Measurements from ENCODE around the gene HTR6. TPM values are rescaled to one million over a fixed set of nuclear protein-coding genes. Genes with fewer than 3 reads are reported as not detected.

HTR6 gene
- total RNA-seq, 1 donor from 2014 or later: not detected

DNA sequence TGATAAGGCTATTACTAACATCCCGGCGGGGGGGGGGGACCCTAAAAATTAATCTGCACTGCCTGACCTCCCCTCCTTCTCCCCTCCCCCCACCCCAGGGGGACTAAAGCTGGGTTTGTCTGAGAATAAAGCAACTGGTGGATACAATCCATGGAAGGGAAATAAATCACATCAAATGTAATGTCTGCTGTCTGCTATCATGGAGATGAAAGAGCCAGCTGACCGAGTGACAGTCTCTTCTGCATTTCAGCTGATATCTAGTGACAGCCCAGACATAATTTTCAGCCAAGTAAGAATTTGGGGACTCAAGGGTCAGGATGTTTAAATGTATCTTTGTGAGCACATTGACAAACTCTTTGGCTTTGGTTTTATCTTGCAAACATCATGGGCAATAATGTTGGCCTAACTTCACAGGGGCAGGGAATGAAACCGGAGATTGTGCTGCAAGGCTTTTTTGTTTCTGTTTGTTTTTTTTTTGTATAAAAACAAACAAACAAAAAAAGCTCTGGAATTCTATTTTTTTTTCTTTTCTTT lies 44.7 kb downstream of the HTR6 start:
- Histone ChIP-seq H3K4me1 (no peaks in the 10 kb centered on the region), H3K9me3 (no peaks in the 10 kb centered on the region), H3K27me3 (no peaks in the 10 kb centered on the region), H3K27ac (no peak overlapping the region), H3K4me3 (no peak overlapping the region), H3K36me3 (no peaks in the 10 kb centered on the region)
- TF ChIP-seq, protein P1, sequence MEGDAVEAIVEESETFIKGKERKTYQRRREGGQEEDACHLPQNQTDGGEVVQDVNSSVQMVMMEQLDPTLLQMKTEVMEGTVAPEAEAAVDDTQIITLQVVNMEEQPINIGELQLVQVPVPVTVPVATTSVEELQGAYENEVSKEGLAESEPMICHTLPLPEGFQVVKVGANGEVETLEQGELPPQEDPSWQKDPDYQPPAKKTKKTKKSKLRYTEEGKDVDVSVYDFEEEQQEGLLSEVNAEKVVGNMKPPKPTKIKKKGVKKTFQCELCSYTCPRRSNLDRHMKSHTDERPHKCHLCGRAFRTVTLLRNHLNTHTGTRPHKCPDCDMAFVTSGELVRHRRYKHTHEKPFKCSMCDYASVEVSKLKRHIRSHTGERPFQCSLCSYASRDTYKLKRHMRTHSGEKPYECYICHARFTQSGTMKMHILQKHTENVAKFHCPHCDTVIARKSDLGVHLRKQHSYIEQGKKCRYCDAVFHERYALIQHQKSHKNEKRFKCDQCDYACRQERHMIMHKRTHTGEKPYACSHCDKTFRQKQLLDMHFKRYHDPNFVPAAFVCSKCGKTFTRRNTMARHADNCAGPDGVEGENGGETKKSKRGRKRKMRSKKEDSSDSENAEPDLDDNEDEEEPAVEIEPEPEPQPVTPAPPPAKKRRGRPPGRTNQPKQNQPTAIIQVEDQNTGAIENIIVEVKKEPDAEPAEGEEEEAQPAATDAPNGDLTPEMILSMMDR (IDR thresholded peaks at IDR 0.05): no peak
- ATAC-seq (no peak), DNase-seq (no peak)
- intact Hi-C loops (cut with DNase I): no loop called here

DNA sequence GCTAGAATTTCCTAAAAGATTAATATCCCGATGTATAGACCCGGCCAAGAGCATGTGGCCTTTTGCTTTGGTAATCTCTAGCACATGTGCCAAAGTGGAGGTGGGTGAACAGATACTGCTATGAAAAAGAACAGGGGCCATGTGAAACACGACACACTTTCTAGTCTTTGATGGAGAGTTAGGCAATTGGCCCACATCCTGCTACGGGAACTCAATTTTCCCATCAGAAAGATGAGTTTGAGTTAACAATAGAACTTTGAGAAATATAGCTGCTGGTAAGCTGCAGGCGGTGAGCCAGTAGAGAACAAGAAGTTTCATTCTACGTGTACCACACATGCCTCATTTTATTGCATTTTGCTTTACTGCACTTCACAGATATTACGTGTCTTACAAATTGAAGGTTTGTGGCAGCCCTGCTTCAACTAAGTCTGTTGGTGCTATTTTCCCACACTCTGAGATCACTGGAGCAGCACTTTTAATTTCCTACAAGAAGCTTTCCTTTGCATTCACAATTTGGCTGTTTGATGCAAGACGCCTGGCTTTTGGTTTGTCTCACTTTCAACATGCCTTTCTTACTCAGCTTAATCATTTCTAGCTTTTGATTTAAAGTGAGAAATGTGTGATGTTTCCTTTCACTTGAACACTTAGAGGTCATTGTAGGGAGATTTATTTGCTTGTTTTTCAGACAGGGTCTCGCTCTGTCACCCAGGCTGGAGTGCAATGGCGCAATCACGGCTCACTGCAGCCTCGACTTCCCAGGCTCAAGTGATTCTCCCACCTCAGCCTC lies 46.3 kb downstream of the HTR6 start:
- TF ChIP-seq, protein P1 (IDR thresholded peaks at IDR 0.05): no peak
- ATAC-seq (no peak), DNase-seq (no peak)
- intact Hi-C loops (cut with DNase I): no loop called here
- no peaks in the 10 kb centered on the region for H3K9me3 ChIP-seq
- H3K4me1 ChIP-seq: no peaks in the 10 kb centered on the region
- no peak overlapping the region for H3K27ac ChIP-seq
- H3K27me3 ChIP-seq: no peaks in the 10 kb centered on the region
- H3K36me3 ChIP-seq: no peaks in the 10 kb centered on the region
- H3K4me3 ChIP-seq: no peak overlapping the region

DNA sequence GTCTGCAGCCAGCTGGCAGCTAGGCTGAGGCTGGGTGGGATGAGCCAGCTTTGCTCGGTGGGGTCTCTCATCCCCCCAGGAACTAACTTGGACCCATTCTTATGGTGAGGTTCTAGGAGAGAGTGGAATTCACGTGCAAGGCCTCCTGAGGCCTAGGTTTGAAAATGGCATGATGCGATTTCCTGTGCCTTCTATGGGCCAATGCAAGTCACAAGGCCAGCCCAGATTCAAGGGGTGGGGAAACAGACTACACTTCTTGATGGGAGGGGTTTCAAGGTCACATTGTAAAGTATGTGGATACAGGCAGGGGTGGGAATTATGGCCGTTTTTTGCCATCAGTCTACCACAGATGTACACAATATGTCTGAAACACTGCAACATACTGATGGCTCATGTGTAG lies 48.3 kb downstream of the HTR6 start:
- no peak for DNase-seq
- no peak for ATAC-seq
- TF ChIP-seq, protein P1 (IDR thresholded peaks at IDR 0.05): no peak

DNA sequence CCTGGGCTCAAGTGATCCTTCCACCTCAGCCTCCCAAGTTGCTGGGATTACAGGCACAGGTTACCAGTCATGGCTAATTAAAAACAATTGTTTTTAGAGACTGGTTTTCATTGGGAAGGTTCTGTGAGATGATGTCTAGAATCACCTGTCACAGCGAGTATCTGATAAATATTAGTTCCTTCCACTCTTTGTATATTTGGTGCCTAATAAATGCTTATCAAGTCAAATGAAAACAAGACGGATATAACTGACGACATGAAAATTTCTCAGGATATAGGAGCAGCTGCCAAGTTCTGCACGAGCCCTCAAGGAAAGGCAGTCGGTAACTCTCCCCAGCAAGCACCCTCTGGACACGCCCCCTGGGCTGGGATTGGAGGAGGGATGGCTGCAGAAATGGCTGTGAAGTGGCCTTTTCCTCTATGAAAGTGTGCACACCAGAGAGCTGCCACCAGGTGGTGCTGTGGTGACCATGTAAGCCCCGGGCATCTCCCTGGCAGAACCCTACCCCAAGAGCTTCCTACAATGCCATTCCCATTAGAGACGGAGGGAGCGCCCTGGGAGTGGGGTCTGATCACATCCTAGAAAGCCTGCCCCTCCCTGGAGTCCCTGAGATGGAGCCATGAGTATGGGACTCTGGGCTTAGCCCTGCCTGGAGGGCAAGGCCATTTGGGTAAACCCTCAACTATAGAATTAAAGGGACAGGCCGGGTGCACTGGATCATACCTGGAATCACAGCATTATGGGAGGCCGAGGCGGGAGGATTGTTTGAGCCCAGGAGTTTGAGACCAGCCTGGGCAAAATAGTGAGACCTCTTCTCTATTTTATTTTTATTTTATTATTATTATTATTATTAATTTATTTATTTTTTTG lies 50.9 kb downstream of the HTR6 start:
- ATAC-seq (peak; percentile 100), DNase-seq (peak; percentile 94)
- TF ChIP-seq, protein P1 (IDR thresholded peaks at IDR 0.05): peak; percentile 84
- Histone ChIP-seq H3K4me3 (no peak overlapping the region), H3K27ac (no peak overlapping the region), H3K9me3 (no peaks in the 10 kb centered on the region), H3K27me3 (no peaks in the 10 kb centered on the region), H3K4me1 (no peaks in the 10 kb centered on the region), H3K36me3 (no peaks in the 10 kb centered on the region)
- intact Hi-C loops (cut with DNase I): no loop called here

More for the DNA sequence above, 48.3 kb downstream of the HTR6 start:
- no peaks in the 10 kb centered on the region for H3K9me3 ChIP-seq
- H3K27ac ChIP-seq: no peak overlapping the region
- intact Hi-C loops (cut with DNase I): no loop called here
- no peaks in the 10 kb centered on the region for H3K4me1 ChIP-seq
- H3K27me3 ChIP-seq: no peaks in the 10 kb centered on the region
- H3K36me3 ChIP-seq: no peaks in the 10 kb centered on the region
- H3K4me3 ChIP-seq: no peak overlapping the region

DNA sequence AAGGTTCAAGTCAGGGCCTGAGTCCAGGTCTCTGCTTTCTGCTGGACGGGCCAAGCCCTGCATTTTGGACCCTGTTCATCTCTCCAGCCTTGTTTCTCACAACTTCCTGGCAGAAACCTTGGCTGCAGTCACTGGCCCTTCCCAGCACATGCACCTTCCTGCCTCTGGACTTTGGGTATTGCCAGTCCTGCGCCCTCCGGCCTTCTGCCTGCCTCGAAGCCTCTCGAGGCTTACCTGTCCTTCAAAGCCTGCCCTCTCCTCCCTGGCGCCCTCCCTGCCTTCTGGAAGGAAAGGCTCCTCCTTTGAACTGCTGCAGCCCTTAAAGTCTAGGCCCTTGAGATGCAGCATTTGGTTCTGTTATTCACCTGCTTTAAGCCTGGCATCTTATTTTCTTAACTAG lies 52.8 kb downstream of the HTR6 start:
- Histone ChIP-seq H3K36me3 (no peaks in the 10 kb centered on the region), H3K9me3 (no peaks in the 10 kb centered on the region)
- intact Hi-C loops (cut with DNase I): no loop called here

More for the DNA sequence above, 52.8 kb downstream of the HTR6 start:
- DNase-seq (no peak), ATAC-seq (no peak)
- TF ChIP-seq, protein P1 (IDR thresholded peaks at IDR 0.05): no peak
- Histone ChIP-seq H3K27me3 (no peaks in the 10 kb centered on the region), H3K27ac (no peak overlapping the region), H3K4me1 (no peaks in the 10 kb centered on the region), H3K4me3 (no peak overlapping the region)
